Activated naive CD8-positive, alpha-beta T cell treated with anti-CD3 and anti-CD28 coated beads for 36 hours (primary cell): ENCODE data around the gene PCSK6. TPM values are rescaled to one million over a fixed set of nuclear protein-coding genes. Genes with fewer than 3 reads are reported as not detected.
"Not testable (repeated sequence)": the region's sequence is repeated elsewhere in the genome, so short reads cannot be mapped to it uniquely, and the experiment has no call there.

Source experiments
- DNase-seq: peaks from one replicate; pipeline ENCODE4 v3.0.0; 2021
- H3K27ac Mint-ChIP-seq: one replicate; pipeline ENCODE4 v1.8.0; 2022; ENCODE audit warnings: mild to moderate bottlenecking, moderate library complexity, mixed read lengths
- H3K27me3 Mint-ChIP-seq: one replicate; pipeline ENCODE4 v1.8.0; 2022; ENCODE audit warnings: mild to moderate bottlenecking, mixed read lengths
- H3K36me3 Mint-ChIP-seq: one replicate; pipeline ENCODE4 v1.8.0; 2021; ENCODE audit warnings: mild to moderate bottlenecking, mixed read lengths
- H3K4me1 Mint-ChIP-seq: one replicate; pipeline ENCODE4 v1.8.0; 2021; ENCODE audit warnings: mixed read lengths
- H3K4me3 Mint-ChIP-seq: one replicate; pipeline ENCODE4 v1.8.0; 2022; ENCODE audit warnings: mild to moderate bottlenecking, moderate library complexity, mixed read lengths
- H3K9me3 Mint-ChIP-seq: one replicate; pipeline ENCODE4 v1.8.0; 2022; ENCODE audit warnings: mixed read lengths
- total RNA-seq, 2 experiments: library from RNA; stranded (reverse); gene quantifications; one replicate each; pipeline ENCODE4 v1.2.3, GENCODE V29; 2021

PCSK6 gene
- total RNA-seq, 2 experiments from 2014 or later = 4.0 to 4.6 TPM

GRCh38 chr15:101456057-101456739 is 33.3 kb downstream of the PCSK6 start:
- no peak overlapping the region for H3K27ac Mint-ChIP-seq

GRCh38 chr15:101455291-101456025 is 34.0 kb downstream of the PCSK6 start:
- DNase-seq = no peak
- peaks cover 2% of the 10 kb centered on the region for H3K36me3 Mint-ChIP-seq
- no peak overlapping the region for H3K4me3 Mint-ChIP-seq
- no peaks in the 10 kb centered on the region for H3K9me3 Mint-ChIP-seq
- peaks cover 37% of the 10 kb centered on the region for H3K27me3 Mint-ChIP-seq
- H3K27ac Mint-ChIP-seq = no peak overlapping the region
- H3K4me1 Mint-ChIP-seq = peaks cover 32% of the 10 kb centered on the region

More at GRCh38 chr15:101456057-101456739, 33.3 kb downstream of the PCSK6 start:
- Mint-ChIP-seq H3K27me3 (peaks cover 33% of the 10 kb centered on the region), H3K36me3 (peaks cover 2% of the 10 kb centered on the region), H3K4me3 (no peak overlapping the region), H3K4me1 (peaks cover 35% of the 10 kb centered on the region), H3K9me3 (no peaks in the 10 kb centered on the region)
- DNase-seq = no peak

DNA sequence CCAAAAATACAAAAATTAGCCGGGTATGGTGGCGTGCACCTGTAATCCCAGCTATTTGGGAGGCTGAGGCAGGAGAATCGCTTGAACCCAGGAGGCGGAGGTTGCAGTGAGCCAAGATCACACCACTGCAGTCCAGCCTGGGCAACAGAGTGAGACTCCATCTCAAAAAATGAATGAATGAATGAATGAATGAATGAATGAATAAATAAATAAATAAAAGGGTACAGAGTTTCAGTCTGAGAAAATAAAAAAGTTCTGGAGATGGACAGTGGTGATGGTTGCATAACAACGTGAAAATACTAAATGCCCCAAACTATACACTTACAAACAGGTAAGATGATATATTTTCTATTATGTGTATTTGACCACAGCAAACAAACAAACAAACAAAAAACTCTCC is 34.7 kb downstream of the PCSK6 start:
- peaks cover 37% of the 10 kb centered on the region for H3K27me3 Mint-ChIP-seq
- not testable (repeated sequence) for H3K4me3 Mint-ChIP-seq, DNase-seq, H3K27ac Mint-ChIP-seq, H3K36me3 Mint-ChIP-seq, H3K9me3 Mint-ChIP-seq
- H3K4me1 Mint-ChIP-seq = peaks cover 26% of the 10 kb centered on the region

- no peak for DNase-seq
- Mint-ChIP-seq H3K4me1 (peaks cover 25% of the 10 kb centered on the region), H3K27ac (no peak overlapping the region), H3K4me3 (no peak overlapping the region), H3K36me3 (peaks cover 2% of the 10 kb centered on the region), H3K9me3 (no peaks in the 10 kb centered on the region), H3K27me3 (peaks cover 37% of the 10 kb centered on the region)
These were observed 35.1 kb downstream of the PCSK6 start for GRCh38 chr15:101454365-101454764.

- no peak overlapping the region for H3K27ac Mint-ChIP-seq
- H3K4me1 Mint-ChIP-seq = peaks cover 25% of the 10 kb centered on the region
- H3K36me3 Mint-ChIP-seq = peaks cover 2% of the 10 kb centered on the region
- no peak for DNase-seq
- peaks cover 37% of the 10 kb centered on the region for H3K27me3 Mint-ChIP-seq
- no peaks in the 10 kb centered on the region for H3K9me3 Mint-ChIP-seq
- H3K4me3 Mint-ChIP-seq = no peak overlapping the region
These were observed 36.1 kb downstream of the PCSK6 start for GRCh38 chr15:101453123-101454120.

- Mint-ChIP-seq H3K4me3 (no peak overlapping the region), H3K27me3 (peaks cover 37% of the 10 kb centered on the region), H3K36me3 (peaks cover 2% of the 10 kb centered on the region), H3K4me1 (peaks cover 25% of the 10 kb centered on the region), H3K27ac (no peak overlapping the region), H3K9me3 (no peaks in the 10 kb centered on the region)
- DNase-seq = no peak
These were observed 36.9 kb downstream of the PCSK6 start for GRCh38 chr15:101452572-101452971.

DNA sequence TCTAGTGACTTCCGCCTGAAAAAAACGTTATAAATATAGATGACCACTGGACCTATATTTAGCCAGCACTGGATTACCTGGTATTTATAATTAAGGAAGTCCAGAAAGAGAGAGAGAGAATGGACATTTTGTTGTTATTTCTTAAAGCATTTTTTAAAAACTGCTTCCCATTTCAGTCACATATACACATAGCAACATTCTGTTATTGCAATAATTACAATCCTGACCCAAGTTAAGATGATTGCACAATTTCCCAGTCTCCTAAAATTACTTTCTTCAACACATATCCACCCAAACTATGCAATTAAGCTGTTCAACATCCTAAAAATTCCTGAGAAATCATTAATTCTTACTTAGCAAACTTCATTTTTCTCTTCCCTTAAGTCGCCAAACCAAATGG is 37.7 kb downstream of the PCSK6 start:
- Mint-ChIP-seq H3K27ac (no peak overlapping the region), H3K27me3 (peaks cover 37% of the 10 kb centered on the region), H3K4me1 (peaks cover 27% of the 10 kb centered on the region), H3K9me3 (no peaks in the 10 kb centered on the region), H3K4me3 (peak overlapping the region; percentile 48), H3K36me3 (peaks cover 2% of the 10 kb centered on the region)
- no peak for DNase-seq

GRCh38 chr15:101451266-101451799 is 38.2 kb downstream of the PCSK6 start:
- Mint-ChIP-seq H3K4me1 (peaks cover 32% of the 10 kb centered on the region), H3K9me3 (no peaks in the 10 kb centered on the region), H3K4me3 (peak overlapping the region; percentile 48), H3K27ac (peak overlapping the region; percentile 68), H3K27me3 (peaks cover 33% of the 10 kb centered on the region), H3K36me3 (peaks cover 2% of the 10 kb centered on the region)
- DNase-seq = peak; percentile 15

- Mint-ChIP-seq H3K4me1 (peaks cover 31% of the 10 kb centered on the region), H3K9me3 (no peaks in the 10 kb centered on the region), H3K27ac (peak overlapping the region; percentile 68), H3K36me3 (peaks cover 2% of the 10 kb centered on the region), H3K27me3 (peaks cover 31% of the 10 kb centered on the region), H3K4me3 (peak overlapping the region; percentile 48)
- DNase-seq = no peak
These were observed 38.9 kb downstream of the PCSK6 start for GRCh38 chr15:101450403-101451265.

DNA sequence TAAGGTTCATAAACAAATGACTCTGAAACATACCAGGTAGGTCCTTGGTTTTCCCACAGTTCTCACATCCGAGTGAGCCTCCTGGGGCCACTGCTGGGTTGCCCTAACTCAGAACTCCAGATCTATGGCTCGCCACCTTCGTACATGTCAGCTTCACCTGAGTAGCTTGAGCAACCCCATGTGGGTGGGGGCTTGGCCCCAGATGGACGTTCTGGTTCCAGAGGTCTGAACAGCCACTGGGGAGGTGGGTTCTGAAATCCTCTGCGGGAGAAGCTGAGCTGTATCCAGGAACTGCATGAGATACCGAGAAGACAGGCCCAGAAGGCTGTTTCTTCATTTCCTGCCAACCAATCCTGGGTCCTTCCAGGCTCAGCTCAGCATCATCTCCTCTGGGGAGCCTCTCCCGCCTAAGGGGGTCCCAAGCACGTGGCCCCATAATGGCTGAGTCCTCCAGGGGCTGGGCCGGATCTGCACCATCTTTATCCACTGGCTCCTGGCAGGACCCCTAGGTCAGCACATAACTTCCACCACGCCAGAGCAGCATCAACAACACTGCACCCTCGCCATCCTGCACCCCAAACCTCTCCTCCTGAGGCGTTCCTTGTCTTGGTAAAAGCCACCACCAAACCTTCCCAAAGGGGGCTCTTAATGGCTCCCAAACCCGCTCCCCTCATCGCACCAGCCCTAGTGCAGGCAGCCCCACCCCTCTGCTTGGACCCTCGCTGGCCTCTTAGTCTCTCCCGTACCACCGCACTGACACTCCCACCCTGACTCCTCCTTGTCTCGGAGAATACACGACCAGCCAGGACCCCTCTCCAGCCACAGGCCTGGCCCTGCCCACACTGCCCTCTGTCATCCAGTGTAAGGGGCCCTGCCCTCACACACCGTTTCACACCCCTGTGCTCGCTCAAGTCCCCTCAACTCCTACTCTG is 39.8 kb downstream of the PCSK6 start:
- no peak overlapping the region for H3K4me3 Mint-ChIP-seq
- H3K9me3 Mint-ChIP-seq = peaks cover 2% of the 10 kb centered on the region
- H3K27me3 Mint-ChIP-seq = peaks cover 28% of the 10 kb centered on the region
- H3K27ac Mint-ChIP-seq = no peak overlapping the region
- H3K36me3 Mint-ChIP-seq = peaks cover 3% of the 10 kb centered on the region
- no peak for DNase-seq
- peaks cover 24% of the 10 kb centered on the region for H3K4me1 Mint-ChIP-seq

- Mint-ChIP-seq H3K4me3 (no peak overlapping the region), H3K27me3 (peaks cover 22% of the 10 kb centered on the region), H3K36me3 (peaks cover 3% of the 10 kb centered on the region), H3K4me1 (peaks cover 24% of the 10 kb centered on the region), H3K27ac (no peak overlapping the region), H3K9me3 (peaks cover 2% of the 10 kb centered on the region)
- DNase-seq = no peak
These were observed 41.2 kb downstream of the PCSK6 start for GRCh38 chr15:101448336-101448735.

DNA sequence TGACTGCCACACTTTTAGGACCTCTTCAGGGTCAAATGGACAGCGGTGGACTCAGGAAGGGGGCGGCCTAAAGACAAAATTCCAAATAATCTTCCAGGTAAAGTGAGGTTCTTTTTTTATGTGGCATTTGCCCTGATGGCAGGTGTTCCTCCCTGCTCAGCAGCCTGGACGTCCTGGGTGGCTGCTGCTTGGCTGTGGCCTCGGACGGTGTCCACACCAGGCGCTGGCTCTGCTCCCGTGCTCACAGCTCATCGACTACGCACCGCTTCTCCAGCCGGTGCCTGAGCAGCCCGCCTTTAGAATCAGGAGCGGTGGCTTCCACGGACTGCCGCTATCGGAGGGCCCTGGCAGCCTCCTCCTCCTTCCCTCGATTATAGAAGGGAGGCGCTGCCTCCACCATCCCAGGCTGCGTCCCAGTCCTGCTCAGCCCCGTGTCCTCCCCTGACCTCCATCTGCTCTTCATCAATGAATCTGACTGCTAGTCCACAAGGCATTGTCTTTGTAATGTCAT is 41.9 kb downstream of the PCSK6 start:
- Mint-ChIP-seq H3K9me3 (peaks cover 2% of the 10 kb centered on the region), H3K27me3 (peaks cover 18% of the 10 kb centered on the region), H3K36me3 (peaks cover 3% of the 10 kb centered on the region), H3K4me1 (peaks cover 24% of the 10 kb centered on the region), H3K4me3 (no peak overlapping the region), H3K27ac (no peak overlapping the region)
- DNase-seq = no peak

GRCh38 chr15:101447168-101447533 is 42.4 kb downstream of the PCSK6 start:
- Mint-ChIP-seq H3K4me3 (no peak overlapping the region), H3K4me1 (peaks cover 20% of the 10 kb centered on the region), H3K9me3 (peaks cover 2% of the 10 kb centered on the region), H3K27ac (no peak overlapping the region), H3K27me3 (peaks cover 13% of the 10 kb centered on the region), H3K36me3 (peaks cover 3% of the 10 kb centered on the region)
- DNase-seq = no peak
